Measurements from ENCODE around the gene NDUFA9.

NDUFA9 gene

GRCh38 chr12:4643747-4644146 is 5.2 kb upstream of the NDUFA9 start:
- H3K4me3 ChIP-seq (ENCODE audit: low read depth, low read length): no peak overlapping the region
- H3K4me1 ChIP-seq (ENCODE audit: control insufficient read depth, insufficient read depth, low read length): no peaks in the 10 kb centered on the region
- no peaks in the 10 kb centered on the region for H3K9me3 ChIP-seq (ENCODE audit: control insufficient read depth, insufficient read depth, low read length)
- no peaks in the 10 kb centered on the region for H3K36me3 ChIP-seq (ENCODE audit: control insufficient read depth, insufficient read depth, low read length)
- no peaks in the 10 kb centered on the region for H3K27me3 ChIP-seq (ENCODE audit: control insufficient read depth, insufficient read depth, low read length)
- H3K9ac ChIP-seq (ENCODE audit: low read depth, low read length): no peak overlapping the region

GRCh38 chr12:4645023-4645422 is 3.9 kb upstream of the NDUFA9 start:
- Histone ChIP-seq H3K9ac (ENCODE audit: low read depth, low read length) (no peak overlapping the region), H3K4me1 (ENCODE audit: control insufficient read depth, insufficient read depth, low read length) (peaks cover 2% of the 10 kb centered on the region), H3K36me3 (ENCODE audit: control insufficient read depth, insufficient read depth, low read length) (no peaks in the 10 kb centered on the region), H3K9me3 (ENCODE audit: control insufficient read depth, insufficient read depth, low read length) (no peaks in the 10 kb centered on the region), H3K27me3 (ENCODE audit: control insufficient read depth, insufficient read depth, low read length) (no peaks in the 10 kb centered on the region), H3K4me3 (ENCODE audit: low read depth, low read length) (no peak overlapping the region)

GRCh38 chr12:4648104-4648500 is 812 bp upstream of the NDUFA9 start:
- H3K9ac ChIP-seq (ENCODE audit: low read depth, low read length): no peak overlapping the region
- H3K4me1 ChIP-seq (ENCODE audit: control insufficient read depth, insufficient read depth, low read length): peaks cover 8% of the 10 kb centered on the region
- H3K27me3 ChIP-seq (ENCODE audit: control insufficient read depth, insufficient read depth, low read length): no peaks in the 10 kb centered on the region
- no peaks in the 10 kb centered on the region for H3K36me3 ChIP-seq (ENCODE audit: control insufficient read depth, insufficient read depth, low read length)
- peak overlapping the region; percentile 98 for H3K4me3 ChIP-seq (ENCODE audit: low read depth, low read length)
- no peaks in the 10 kb centered on the region for H3K9me3 ChIP-seq (ENCODE audit: control insufficient read depth, insufficient read depth, low read length)

GRCh38 chr12:4649358-4649661 is 396 bp downstream of the NDUFA9 start:
- H3K36me3 ChIP-seq (ENCODE audit: control insufficient read depth, insufficient read depth, low read length): no peaks in the 10 kb centered on the region
- H3K27me3 ChIP-seq (ENCODE audit: control insufficient read depth, insufficient read depth, low read length): no peaks in the 10 kb centered on the region
- H3K9me3 ChIP-seq (ENCODE audit: control insufficient read depth, insufficient read depth, low read length): no peaks in the 10 kb centered on the region
- peak overlapping the region; percentile 84 for H3K9ac ChIP-seq (ENCODE audit: low read depth, low read length)
- H3K4me3 ChIP-seq (ENCODE audit: low read depth, low read length): peak overlapping the region; percentile 98
- peaks cover 12% of the 10 kb centered on the region for H3K4me1 ChIP-seq (ENCODE audit: control insufficient read depth, insufficient read depth, low read length)

- H3K36me3 ChIP-seq (ENCODE audit: control insufficient read depth, insufficient read depth, low read length): peaks cover 3% of the 10 kb centered on the region
- H3K27me3 ChIP-seq (ENCODE audit: control insufficient read depth, insufficient read depth, low read length): no peaks in the 10 kb centered on the region
- H3K9me3 ChIP-seq (ENCODE audit: control insufficient read depth, insufficient read depth, low read length): no peaks in the 10 kb centered on the region
- no peak overlapping the region for H3K9ac ChIP-seq (ENCODE audit: low read depth, low read length)
- no peak overlapping the region for H3K4me3 ChIP-seq (ENCODE audit: low read depth, low read length)
- H3K4me1 ChIP-seq (ENCODE audit: control insufficient read depth, insufficient read depth, low read length): peaks cover 12% of the 10 kb centered on the region
Measured at GRCh38 chr12:4653257-4653656, 4.3 kb downstream of the NDUFA9 start.

GRCh38 chr12:4653691-4654090 is 4.8 kb downstream of the NDUFA9 start:
- Histone ChIP-seq H3K4me1 (ENCODE audit: control insufficient read depth, insufficient read depth, low read length) (peaks cover 12% of the 10 kb centered on the region), H3K9me3 (ENCODE audit: control insufficient read depth, insufficient read depth, low read length) (no peaks in the 10 kb centered on the region), H3K9ac (ENCODE audit: low read depth, low read length) (no peak overlapping the region), H3K4me3 (ENCODE audit: low read depth, low read length) (no peak overlapping the region), H3K27me3 (ENCODE audit: control insufficient read depth, insufficient read depth, low read length) (no peaks in the 10 kb centered on the region), H3K36me3 (ENCODE audit: control insufficient read depth, insufficient read depth, low read length) (peaks cover 3% of the 10 kb centered on the region)

GRCh38 chr12:4663971-4664505 is 15.1 kb downstream of the NDUFA9 start:
- Histone ChIP-seq H3K4me3 (ENCODE audit: low read depth, low read length) (no peak overlapping the region), H3K9ac (ENCODE audit: low read depth, low read length) (no peak overlapping the region), H3K36me3 (ENCODE audit: control insufficient read depth, insufficient read depth, low read length) (peaks cover 24% of the 10 kb centered on the region), H3K27me3 (ENCODE audit: control insufficient read depth, insufficient read depth, low read length) (no peaks in the 10 kb centered on the region), H3K9me3 (ENCODE audit: control insufficient read depth, insufficient read depth, low read length) (no peaks in the 10 kb centered on the region), H3K4me1 (ENCODE audit: control insufficient read depth, insufficient read depth, low read length) (no peaks in the 10 kb centered on the region)

- Histone ChIP-seq H3K9ac (ENCODE audit: low read depth, low read length) (no peak overlapping the region), H3K36me3 (ENCODE audit: control insufficient read depth, insufficient read depth, low read length) (peaks cover 23% of the 10 kb centered on the region), H3K9me3 (ENCODE audit: control insufficient read depth, insufficient read depth, low read length) (no peaks in the 10 kb centered on the region), H3K4me3 (ENCODE audit: low read depth, low read length) (no peak overlapping the region), H3K4me1 (ENCODE audit: control insufficient read depth, insufficient read depth, low read length) (no peaks in the 10 kb centered on the region), H3K27me3 (ENCODE audit: control insufficient read depth, insufficient read depth, low read length) (no peaks in the 10 kb centered on the region)
Measured at GRCh38 chr12:4665236-4665635, 16.3 kb downstream of the NDUFA9 start.

GRCh38 chr12:4679711-4680110 is 30.8 kb downstream of the NDUFA9 start:
- no peaks in the 10 kb centered on the region for H3K36me3 ChIP-seq (ENCODE audit: control insufficient read depth, insufficient read depth, low read length)
- no peak overlapping the region for H3K4me3 ChIP-seq (ENCODE audit: low read depth, low read length)
- no peaks in the 10 kb centered on the region for H3K4me1 ChIP-seq (ENCODE audit: control insufficient read depth, insufficient read depth, low read length)
- no peak overlapping the region for H3K9ac ChIP-seq (ENCODE audit: low read depth, low read length)
- no peaks in the 10 kb centered on the region for H3K9me3 ChIP-seq (ENCODE audit: control insufficient read depth, insufficient read depth, low read length)
- no peaks in the 10 kb centered on the region for H3K27me3 ChIP-seq (ENCODE audit: control insufficient read depth, insufficient read depth, low read length)

- Histone ChIP-seq H3K9ac (ENCODE audit: low read depth, low read length) (no peak overlapping the region), H3K9me3 (ENCODE audit: control insufficient read depth, insufficient read depth, low read length) (no peaks in the 10 kb centered on the region), H3K36me3 (ENCODE audit: control insufficient read depth, insufficient read depth, low read length) (peaks cover under 1% of the 10 kb centered on the region), H3K4me3 (ENCODE audit: low read depth, low read length) (no peak overlapping the region), H3K4me1 (ENCODE audit: control insufficient read depth, insufficient read depth, low read length) (no peaks in the 10 kb centered on the region), H3K27me3 (ENCODE audit: control insufficient read depth, insufficient read depth, low read length) (no peaks in the 10 kb centered on the region)
Measured at GRCh38 chr12:4681732-4682131, 32.8 kb downstream of the NDUFA9 start.

- no peaks in the 10 kb centered on the region for H3K27me3 ChIP-seq (ENCODE audit: control insufficient read depth, insufficient read depth, low read length)
- H3K9ac ChIP-seq (ENCODE audit: low read depth, low read length): no peak overlapping the region
- no peaks in the 10 kb centered on the region for H3K9me3 ChIP-seq (ENCODE audit: control insufficient read depth, insufficient read depth, low read length)
- no peak overlapping the region for H3K4me3 ChIP-seq (ENCODE audit: low read depth, low read length)
- H3K36me3 ChIP-seq (ENCODE audit: control insufficient read depth, insufficient read depth, low read length): peaks cover 23% of the 10 kb centered on the region
- no peaks in the 10 kb centered on the region for H3K4me1 ChIP-seq (ENCODE audit: control insufficient read depth, insufficient read depth, low read length)
Measured at GRCh38 chr12:4685317-4685716, 36.4 kb downstream of the NDUFA9 start.

GRCh38 chr12:4690760-4691159 is 41.8 kb downstream of the NDUFA9 start:
- Histone ChIP-seq H3K36me3 (ENCODE audit: control insufficient read depth, insufficient read depth, low read length) (peaks cover 23% of the 10 kb centered on the region), H3K4me3 (ENCODE audit: low read depth, low read length) (no peak overlapping the region), H3K9ac (ENCODE audit: low read depth, low read length) (no peak overlapping the region), H3K4me1 (ENCODE audit: control insufficient read depth, insufficient read depth, low read length) (no peaks in the 10 kb centered on the region), H3K9me3 (ENCODE audit: control insufficient read depth, insufficient read depth, low read length) (no peaks in the 10 kb centered on the region), H3K27me3 (ENCODE audit: control insufficient read depth, insufficient read depth, low read length) (no peaks in the 10 kb centered on the region)
